IMR-90 (cell line): ENCODE measurements around the gene OAS1. TPM values are rescaled to one million over a fixed set of nuclear protein-coding genes. Genes with fewer than 3 reads are reported as not detected.

ENCODE experiments used
- polyA plus RNA-seq, 3 experiments: library from polyadenylated mRNA; depleted of rRNA; stranded (reverse); fragments of >200 nt; gene quantifications; 2 replicates each; pipeline ENCODE4 v1.2.3, GENCODE V29; 2012; ENCODE audit warnings: low replicate concordance in 1 of 3
- total RNA-seq: library from RNA; depleted of rRNA; stranded (reverse); fragments of >200 nt; gene quantifications from 2 replicates; pipeline ENCODE4 v1.2.3, GENCODE V29; 2012; rRNA removed

OAS1 gene
- total and polyA plus RNA-seq, 2 of the 4 experiments (the other 2 are of a cell fraction) = not detected

Other genes starting within 250 kb of the OAS1 start
- not detected in 2 replicates for gene RPH3A, start 115.2 kb upstream of the OAS1 start, total RNA-seq
- gene RPH3A, start 115.2 kb upstream of the OAS1 start, polyA plus RNA-seq (2012; rRNA removed) = not detected in 2 replicates
- gene OAS3, start 31.5 kb downstream of the OAS1 start, total RNA-seq = 4.1 and 4.4 TPM in 2 replicates
- gene OAS3, start 31.5 kb downstream of the OAS1 start, polyA plus RNA-seq (2012; rRNA removed) = 6.9 and 7.8 TPM in 2 replicates
- gene OAS2, start 71.6 kb downstream of the OAS1 start, total RNA-seq = under 0.01 TPM in 1 of 2 replicates, not detected in the other
- not detected in 2 replicates for gene OAS2, start 71.6 kb downstream of the OAS1 start, polyA plus RNA-seq (2012; rRNA removed)
- gene DTX1, start 149.8 kb downstream of the OAS1 start, total RNA-seq = not detected in 2 replicates
- not detected in 2 replicates for gene DTX1, start 149.8 kb downstream of the OAS1 start, polyA plus RNA-seq (2012; rRNA removed)
- not detected in 2 replicates for gene RASAL1, start 228.8 kb downstream of the OAS1 start, total RNA-seq
- gene RASAL1, start 228.8 kb downstream of the OAS1 start, polyA plus RNA-seq (2012; rRNA removed) = not detected in 2 replicates
- not detected in 2 replicates for gene CFAP73, start 242.8 kb downstream of the OAS1 start, total RNA-seq
- gene CFAP73, start 242.8 kb downstream of the OAS1 start, polyA plus RNA-seq (2012; rRNA removed) = not detected in 2 replicates